HG03432 (cell line): ENCODE data around the gene CACNA2D4.
A peak's percentile ranks its signal among the peaks of the same experiment; 100 is the strongest.

Experiments
- ATAC-seq: cut with Tn5 transposase; IDR thresholded peaks from one replicate; pipeline ENCODE4 v1.9.1; 2021; ENCODE audit warnings: mild to moderate bottlenecking, moderate library complexity; ENCODE audit not compliant: unreplicated experiment

CACNA2D4 gene

DNA sequence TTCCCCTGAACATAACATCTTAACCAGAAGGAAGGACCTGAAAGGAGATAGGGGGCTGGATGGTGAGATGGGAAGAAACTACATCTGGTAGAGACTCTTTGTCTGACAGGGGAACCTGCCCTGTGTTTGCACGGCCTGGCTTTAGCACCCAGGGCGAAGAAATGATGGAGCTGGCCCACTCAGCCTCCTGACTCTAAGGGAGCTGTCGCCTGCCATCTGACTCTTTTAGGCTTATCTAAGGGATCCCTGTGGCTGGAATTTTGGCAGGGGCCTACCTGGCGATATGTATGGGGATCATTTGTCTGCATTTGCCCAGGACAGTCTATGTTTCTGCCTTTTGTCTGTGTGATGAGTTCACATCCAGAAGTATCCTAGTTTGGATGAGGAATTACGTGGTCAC lies 15.6 kb upstream of the CACNA2D4 start:
- no peak for ATAC-seq

GRCh38 chr12:1933342-1934051 lies 15.0 kb upstream of the CACNA2D4 start:
- ATAC-seq, result peak; percentile 69

DNA sequence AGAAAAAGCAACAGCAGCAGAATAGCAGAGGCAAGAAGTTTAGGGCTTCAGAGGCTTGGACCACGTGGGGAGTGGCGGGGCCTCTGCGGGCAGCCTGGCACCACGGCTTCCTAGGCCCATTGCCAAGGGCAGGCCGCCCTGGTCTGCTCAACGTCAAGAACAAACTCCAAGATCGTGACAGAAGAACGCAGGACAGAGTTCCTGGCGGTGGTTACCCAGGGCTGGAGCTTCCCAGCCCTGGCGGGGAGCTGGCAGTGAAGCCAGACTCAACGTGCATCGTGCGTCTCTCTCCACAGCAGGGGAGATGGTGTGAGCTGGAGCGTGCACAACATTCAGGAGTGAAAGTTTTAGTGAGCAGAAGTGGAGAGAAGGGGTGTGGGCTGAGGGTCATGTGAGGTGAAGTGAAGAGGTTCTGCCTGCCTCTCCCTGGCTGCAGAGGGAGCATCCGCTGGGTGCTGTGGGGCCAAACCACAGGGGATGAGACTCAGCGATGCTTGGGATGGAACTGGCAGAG lies 13.9 kb upstream of the CACNA2D4 start:
- ATAC-seq, result no peak

- no peak for ATAC-seq
Measured at GRCh38 chr12:1931642-1932041, 13.2 kb upstream of the CACNA2D4 start.

GRCh38 chr12:1930803-1931597 lies 12.5 kb upstream of the CACNA2D4 start:
- no peak for ATAC-seq

DNA sequence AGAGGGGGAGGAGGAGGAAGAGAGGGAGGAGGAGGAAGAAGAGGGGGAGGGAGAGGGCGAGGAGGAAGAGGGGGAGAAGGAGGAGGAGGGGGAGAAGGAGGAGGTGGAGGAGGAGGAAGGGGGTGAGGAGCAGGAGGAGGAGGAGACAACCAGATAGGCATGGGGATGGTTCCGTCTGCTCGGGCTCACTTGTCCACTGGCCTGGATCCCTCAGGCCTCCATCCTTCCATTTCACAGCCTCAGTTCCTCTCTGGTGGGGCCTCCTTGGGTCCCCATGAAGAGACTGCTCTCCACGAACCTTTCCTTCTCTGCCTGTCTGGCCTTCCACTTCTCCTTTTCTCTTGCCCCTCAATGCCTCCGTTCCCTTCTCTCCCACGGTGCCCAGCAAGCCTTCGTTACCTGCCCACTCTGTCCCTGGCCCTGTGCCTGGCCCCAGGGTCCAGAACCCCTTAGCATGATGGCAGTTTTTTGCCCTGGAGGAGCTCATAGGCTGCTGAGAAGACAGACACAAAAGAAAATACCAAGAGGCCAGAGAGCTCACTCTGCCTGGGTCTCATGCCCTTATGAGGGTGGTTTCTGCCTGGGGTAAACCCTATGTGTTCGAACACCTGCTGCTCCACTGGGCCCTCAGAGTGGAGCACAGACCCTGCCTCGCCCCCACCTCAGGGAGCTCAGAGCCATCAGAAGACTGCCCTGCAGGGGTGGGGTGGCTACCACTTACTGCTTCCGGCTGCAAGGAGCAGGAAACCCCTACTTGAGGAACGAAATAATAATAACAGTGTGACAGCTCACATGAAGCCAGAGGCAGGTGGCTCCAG lies 11.7 kb upstream of the CACNA2D4 start:
- ATAC-seq, result no peak

GRCh38 chr12:1929241-1929984 lies 11.0 kb upstream of the CACNA2D4 start:
- ATAC-seq, result no peak

- no peak for ATAC-seq
Measured at GRCh38 chr12:1928439-1929121, 10.1 kb upstream of the CACNA2D4 start.

DNA sequence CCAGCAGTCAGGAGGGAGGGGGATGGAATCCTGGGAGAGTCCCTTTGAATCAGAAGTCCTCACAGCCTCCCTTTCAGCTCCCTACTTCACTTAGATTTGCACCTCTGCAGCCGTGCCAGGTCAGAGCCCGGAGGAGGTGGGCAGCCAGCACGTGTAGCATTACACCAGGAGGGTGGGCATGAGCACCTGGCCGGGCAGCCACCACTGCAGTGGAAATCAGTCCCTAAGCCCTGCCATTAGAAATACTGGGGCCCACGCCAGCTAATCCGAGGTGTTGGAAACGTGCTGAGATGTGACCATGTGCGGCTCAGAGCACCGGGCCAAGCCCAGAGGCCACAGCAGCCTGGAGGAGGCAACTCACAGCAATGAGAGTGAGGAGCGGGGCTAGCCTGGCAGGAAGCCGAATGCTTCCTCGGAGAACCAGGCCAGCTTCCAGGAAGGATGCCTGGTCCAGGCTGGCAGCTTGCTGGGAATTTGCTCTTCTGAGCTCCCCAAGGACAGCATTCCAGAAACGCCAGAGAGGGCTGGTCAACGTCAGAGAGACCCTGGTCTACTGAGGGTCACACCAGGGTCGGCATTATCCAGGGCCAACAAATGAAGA lies 9.4 kb upstream of the CACNA2D4 start:
- no peak for ATAC-seq

- no peak for ATAC-seq
Measured at GRCh38 chr12:1927051-1927680, 8.7 kb upstream of the CACNA2D4 start.

GRCh38 chr12:1926251-1926657 lies 7.8 kb upstream of the CACNA2D4 start:
- ATAC-seq, result no peak

GRCh38 chr12:1925684-1926006 lies 7.2 kb upstream of the CACNA2D4 start:
- ATAC-seq, result no peak

DNA sequence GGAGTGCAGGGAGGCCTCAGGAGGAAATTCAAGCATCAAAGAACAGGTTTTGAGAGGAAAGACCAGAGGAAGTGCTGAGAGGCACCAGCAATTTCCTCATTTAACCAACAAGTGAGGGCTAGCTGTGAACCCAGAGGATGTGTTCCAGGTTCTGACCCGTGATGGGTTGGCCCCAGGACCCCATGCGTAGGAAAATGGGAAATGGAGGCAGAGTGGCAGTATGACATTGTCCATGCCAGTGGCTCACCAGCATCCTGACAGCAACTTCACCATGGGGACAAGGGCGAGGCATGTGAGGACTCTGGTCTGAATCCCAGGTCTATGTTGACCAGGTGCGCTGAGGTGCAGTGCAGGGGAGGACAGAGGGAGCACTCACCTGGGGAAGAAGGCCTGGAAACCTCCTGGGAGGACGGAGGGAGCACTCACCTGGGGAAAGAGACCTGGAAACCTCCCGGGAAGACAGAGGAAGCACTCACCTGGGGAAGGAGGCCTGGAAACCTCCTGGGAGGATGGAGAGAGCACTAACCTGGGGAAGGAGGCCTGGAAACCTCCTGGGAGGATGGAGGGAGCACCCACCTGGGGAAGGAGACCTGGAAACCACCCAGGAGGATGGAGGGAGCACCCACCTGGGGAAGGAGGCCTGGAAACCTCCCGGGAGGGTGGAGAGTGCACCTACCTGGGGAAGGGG lies 6.7 kb upstream of the CACNA2D4 start:
- peak; percentile 4 for ATAC-seq

DNA sequence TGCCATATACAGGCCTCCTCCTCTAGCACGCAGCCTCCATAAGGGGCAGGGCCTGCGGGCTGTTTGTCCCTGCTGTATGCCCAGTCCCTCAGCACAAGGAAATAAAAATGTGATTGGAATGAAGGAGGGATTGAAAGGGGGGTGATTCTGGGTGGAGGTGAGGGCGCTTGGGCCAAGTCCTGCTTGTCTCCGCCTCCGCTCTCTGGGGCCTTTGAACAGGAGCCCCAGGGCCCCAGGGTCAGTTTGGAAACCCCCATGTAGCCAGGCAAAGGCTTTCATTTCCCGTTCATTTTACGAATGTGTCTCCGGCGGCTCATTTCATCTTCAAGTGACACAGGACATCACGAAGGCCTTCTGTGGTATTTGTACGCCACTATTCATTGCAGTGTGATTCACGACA lies 4.5 kb upstream of the CACNA2D4 start:
- ATAC-seq, result no peak

GRCh38 chr12:1922075-1922709 lies 3.7 kb upstream of the CACNA2D4 start:
- ATAC-seq, result no peak

DNA sequence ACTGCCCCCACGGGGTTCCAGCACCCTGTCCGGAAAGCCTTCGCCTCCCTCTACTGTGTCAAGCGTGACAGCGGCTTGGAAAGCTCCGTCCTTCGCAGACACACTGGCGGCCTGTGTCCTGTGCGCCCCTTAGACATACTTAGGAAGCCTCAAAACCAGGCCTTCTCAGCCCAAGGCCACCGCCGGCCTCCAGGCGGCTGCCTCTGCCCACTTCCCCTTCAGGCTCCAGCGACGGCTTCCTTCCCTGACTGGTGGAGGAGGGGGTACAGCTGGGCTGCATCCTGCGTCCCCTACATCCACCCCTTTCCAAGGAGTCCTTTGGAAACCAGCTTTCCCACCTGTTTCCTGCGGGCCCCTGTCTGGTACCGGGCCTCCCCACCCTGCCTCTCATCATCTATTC lies 2.5 kb upstream of the CACNA2D4 start:
- no peak for ATAC-seq

GRCh38 chr12:1920436-1920835 lies 2.0 kb upstream of the CACNA2D4 start:
- no peak for ATAC-seq

GRCh38 chr12:1919763-1920162 lies 1.3 kb upstream of the CACNA2D4 start:
- ATAC-seq, result no peak
